ENCODE measurements around the gene CNKSR3.

GRCh38 chr6:154487367-154488247, 22.9 kb downstream of the CNKSR3 start:
- no peak for TF ChIP-seq CTCF (IDR thresholded peaks at IDR 0.05)
- TF ChIP-seq POLR2A (IDR thresholded peaks at IDR 0.05): no peak
- no peak for TF ChIP-seq EP300 (IDR thresholded peaks at IDR 0.05)
